Neural cell (in vitro differentiated cells): Measurements from ENCODE around the gene VEGFD.

ENCODE experiments used
- EP300 ChIP-seq: fragments of 450-650 bp; conservative IDR thresholded peaks from 2 replicates; pipeline ENCODE4 v1.6.1; 2014; ENCODE audit warnings: antibody characterized with exemption, mild to moderate bottlenecking, moderate library complexity; ENCODE audit not compliant: poor library complexity, severe bottlenecking
- EZH2 ChIP-seq: fragments of 200-600, 300-800 bp; shearing (Covaris generic), sonication (generic); IDR thresholded peaks from 2 replicates; pipeline ENCODE4 v1.6.1; 2014; ENCODE audit warnings: antibody characterized with exemption, low read length, borderline replicate concordance, mild to moderate bottlenecking; ENCODE audit not compliant: insufficient read depth, poor library complexity, severe bottlenecking
- POLR2AphosphoS5 ChIP-seq: IDR thresholded peaks from 2 replicates; pipeline ENCODE4 v1.6.1; 2012
- RAD21 ChIP-seq: fragments of 450-650 bp; conservative IDR thresholded peaks from 2 replicates; pipeline ENCODE4 v1.6.1; 2014; ENCODE audit warnings: antibody characterized with exemption, mild to moderate bottlenecking, moderate library complexity
- SMC3 ChIP-seq: fragments of 450-650 bp; conservative IDR thresholded peaks from 2 replicates; pipeline ENCODE4 v1.6.1; 2014; ENCODE audit warnings: antibody characterized with exemption, mild to moderate bottlenecking, moderate library complexity; ENCODE audit not compliant: poor library complexity
- TAF1 ChIP-seq: IDR thresholded peaks from 2 replicates; pipeline ENCODE4 v1.6.1; 2012; ENCODE audit warnings: low read depth
- TF ChIP-seq, protein P1 (sequence below): IDR thresholded peaks from 2 replicates; pipeline ENCODE4 v1.6.1; 2012; ENCODE audit warnings: borderline replicate concordance
- TF ChIP-seq, protein P2 (sequence below): fragments of 450-650 bp; IDR thresholded peaks from 2 replicates; pipeline ENCODE4 v1.5.1; 2014; ENCODE audit warnings: antibody characterized with exemption, mild to moderate bottlenecking, moderate library complexity; ENCODE audit not compliant: poor library complexity, severe bottlenecking

DNA sequence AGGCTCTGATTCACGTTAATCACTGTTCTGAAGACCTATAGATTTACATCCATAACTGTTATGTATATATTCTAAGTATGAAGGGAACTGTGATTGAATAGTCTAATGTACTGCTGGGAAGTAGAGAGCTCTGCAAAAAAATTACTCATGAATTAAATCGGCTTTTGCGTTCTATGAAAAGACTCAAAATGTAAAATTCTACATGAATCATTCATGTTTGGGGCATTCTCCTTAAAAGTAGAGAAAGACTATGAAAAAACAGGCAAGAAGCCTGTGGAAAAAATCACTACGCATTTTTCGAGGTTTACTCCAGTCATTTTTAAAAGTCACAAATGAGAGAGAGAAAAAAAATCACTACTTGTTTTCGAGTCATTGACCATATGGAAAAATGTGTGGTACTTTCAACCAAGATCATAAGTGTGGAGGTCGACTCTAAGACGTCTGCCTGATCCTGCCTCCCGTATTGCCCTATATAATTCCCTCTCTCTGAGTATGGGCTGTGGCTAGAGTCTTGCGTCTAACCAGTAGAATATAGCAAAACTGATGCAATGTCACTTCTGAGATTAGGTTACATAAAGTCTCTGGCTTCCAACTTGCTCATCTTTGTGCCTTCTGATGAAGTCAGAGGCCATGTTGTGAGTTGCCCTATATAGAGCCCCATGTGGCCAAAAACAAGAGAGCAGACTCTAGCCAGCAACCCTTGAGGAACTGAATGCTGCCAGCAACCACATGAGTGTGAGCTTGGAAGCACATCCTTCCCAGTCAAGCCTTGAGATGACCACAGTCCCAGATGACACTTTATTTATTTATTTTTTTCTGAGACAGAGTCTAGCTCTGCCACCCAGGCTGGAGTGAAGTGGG is 32.1 kb upstream of the VEGFD start:
- TF ChIP-seq, protein P1, sequence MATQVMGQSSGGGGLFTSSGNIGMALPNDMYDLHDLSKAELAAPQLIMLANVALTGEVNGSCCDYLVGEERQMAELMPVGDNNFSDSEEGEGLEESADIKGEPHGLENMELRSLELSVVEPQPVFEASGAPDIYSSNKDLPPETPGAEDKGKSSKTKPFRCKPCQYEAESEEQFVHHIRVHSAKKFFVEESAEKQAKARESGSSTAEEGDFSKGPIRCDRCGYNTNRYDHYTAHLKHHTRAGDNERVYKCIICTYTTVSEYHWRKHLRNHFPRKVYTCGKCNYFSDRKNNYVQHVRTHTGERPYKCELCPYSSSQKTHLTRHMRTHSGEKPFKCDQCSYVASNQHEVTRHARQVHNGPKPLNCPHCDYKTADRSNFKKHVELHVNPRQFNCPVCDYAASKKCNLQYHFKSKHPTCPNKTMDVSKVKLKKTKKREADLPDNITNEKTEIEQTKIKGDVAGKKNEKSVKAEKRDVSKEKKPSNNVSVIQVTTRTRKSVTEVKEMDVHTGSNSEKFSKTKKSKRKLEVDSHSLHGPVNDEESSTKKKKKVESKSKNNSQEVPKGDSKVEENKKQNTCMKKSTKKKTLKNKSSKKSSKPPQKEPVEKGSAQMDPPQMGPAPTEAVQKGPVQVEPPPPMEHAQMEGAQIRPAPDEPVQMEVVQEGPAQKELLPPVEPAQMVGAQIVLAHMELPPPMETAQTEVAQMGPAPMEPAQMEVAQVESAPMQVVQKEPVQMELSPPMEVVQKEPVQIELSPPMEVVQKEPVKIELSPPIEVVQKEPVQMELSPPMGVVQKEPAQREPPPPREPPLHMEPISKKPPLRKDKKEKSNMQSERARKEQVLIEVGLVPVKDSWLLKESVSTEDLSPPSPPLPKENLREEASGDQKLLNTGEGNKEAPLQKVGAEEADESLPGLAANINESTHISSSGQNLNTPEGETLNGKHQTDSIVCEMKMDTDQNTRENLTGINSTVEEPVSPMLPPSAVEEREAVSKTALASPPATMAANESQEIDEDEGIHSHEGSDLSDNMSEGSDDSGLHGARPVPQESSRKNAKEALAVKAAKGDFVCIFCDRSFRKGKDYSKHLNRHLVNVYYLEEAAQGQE: no peak
- TF ChIP-seq, protein P2, sequence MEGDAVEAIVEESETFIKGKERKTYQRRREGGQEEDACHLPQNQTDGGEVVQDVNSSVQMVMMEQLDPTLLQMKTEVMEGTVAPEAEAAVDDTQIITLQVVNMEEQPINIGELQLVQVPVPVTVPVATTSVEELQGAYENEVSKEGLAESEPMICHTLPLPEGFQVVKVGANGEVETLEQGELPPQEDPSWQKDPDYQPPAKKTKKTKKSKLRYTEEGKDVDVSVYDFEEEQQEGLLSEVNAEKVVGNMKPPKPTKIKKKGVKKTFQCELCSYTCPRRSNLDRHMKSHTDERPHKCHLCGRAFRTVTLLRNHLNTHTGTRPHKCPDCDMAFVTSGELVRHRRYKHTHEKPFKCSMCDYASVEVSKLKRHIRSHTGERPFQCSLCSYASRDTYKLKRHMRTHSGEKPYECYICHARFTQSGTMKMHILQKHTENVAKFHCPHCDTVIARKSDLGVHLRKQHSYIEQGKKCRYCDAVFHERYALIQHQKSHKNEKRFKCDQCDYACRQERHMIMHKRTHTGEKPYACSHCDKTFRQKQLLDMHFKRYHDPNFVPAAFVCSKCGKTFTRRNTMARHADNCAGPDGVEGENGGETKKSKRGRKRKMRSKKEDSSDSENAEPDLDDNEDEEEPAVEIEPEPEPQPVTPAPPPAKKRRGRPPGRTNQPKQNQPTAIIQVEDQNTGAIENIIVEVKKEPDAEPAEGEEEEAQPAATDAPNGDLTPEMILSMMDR: no peak
- TF ChIP-seq EP300 (no peak), POLR2AphosphoS5 (no peak), EZH2 (no peak), RAD21 (no peak), TAF1 (no peak), SMC3 (no peak)
